GM21619 (cell line): ENCODE measurements around the gene WDR41.
"Not testable (repeated sequence)": the region's sequence is repeated elsewhere in the genome, so short reads cannot be mapped to it uniquely, and the experiment has no call there.

Experiments
- ATAC-seq: cut with Tn5 transposase; IDR thresholded peaks from one replicate; pipeline ENCODE4 v1.9.1; 2021; ENCODE audit not compliant: unreplicated experiment

WDR41 gene

DNA sequence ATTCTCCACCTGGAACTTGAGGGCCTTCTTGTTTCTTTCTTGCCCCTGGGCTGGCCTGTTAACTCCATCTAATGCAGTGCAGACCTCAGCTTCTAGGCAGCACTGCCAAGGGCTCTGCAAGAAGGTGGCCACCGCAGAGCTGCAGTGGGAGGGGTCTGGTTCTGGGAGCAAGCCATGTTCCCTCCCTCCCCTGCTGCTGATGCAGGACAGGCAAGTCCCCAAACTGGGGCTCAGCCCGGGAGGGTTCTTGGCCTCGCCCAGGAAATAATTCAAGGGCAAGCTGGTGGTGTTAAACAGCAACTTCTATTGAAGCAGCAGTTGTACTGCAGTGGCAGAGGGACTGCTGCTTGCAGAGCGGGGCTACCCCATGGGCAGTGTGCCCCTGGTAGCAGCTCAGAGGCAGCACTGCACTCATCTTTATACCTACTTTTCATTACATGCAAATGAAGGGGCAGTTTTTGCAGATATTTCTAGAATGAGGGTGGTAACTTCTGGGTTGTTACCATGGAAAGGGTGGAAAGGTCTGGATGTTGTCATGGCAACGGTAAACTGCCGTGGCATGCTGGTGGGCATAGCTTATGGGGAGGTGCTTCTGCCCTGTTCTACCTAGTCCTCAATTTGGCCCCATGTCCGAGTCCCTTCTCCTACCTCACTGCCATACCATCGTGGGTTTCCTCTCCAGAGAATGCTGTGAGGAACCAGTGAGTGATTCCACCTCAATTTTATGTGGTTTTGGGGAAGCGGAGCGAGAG, 82.1 kb downstream of the WDR41 start:
- no peak for ATAC-seq

DNA sequence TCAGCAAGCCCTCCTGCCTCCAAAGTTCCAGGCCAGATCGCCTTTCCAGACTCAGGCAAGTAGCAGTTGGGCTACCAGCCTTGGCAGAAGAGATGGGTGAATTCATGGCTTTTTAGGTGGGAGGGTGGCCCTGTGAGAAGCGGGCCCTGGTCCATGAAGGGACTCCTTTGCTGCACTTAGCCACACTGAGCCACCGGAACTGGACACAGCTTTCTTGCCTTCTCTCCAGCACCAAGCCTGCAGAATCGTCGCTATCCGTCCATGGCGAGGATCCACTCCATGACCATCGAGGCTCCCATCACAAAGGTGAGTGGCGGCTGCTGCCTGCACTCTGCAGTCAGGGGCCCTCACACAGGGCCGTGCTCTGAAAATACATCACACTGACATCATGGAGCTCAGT, 85.0 kb downstream of the WDR41 start:
- no peak for ATAC-seq

DNA sequence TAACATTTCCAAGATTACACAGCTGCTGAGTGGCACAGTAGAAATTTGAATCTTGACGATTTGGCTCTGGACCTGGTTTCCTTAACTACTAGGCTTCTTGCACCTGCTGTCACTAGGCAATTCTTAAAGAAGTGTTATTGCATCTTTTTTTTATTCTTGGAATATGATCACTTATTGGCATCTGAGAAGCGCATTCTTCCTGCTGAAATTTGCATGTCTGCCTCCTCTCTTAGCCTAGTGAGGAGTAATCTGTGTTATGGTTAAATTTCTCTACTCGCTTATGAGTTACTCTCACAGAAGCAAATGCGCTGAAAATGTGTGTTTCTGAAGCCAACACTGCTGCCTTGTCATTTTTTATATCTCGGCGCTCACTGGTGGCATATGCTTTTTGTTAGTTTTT, 89.3 kb downstream of the WDR41 start:
- ATAC-seq = no peak

DNA sequence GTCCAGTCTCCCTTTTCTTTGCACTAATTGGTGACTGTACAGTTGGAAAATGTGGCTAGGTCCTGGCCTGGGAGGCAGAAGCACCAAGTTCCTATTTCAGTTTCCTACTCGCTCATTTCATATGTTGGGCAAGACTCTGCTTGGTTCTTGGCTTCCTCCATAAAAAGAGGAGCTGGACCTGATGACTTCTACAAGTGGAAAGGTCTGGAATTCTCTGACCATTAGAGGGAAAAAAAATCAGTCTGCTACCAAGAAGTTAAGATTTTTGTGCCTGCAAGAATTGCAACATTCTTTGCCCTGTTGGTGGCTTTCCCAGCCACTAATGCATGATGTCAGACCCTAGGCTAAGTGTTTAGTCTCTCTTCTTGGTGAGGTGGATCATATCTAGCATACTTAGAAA, 91.5 kb downstream of the WDR41 start:
- no peak for ATAC-seq

DNA sequence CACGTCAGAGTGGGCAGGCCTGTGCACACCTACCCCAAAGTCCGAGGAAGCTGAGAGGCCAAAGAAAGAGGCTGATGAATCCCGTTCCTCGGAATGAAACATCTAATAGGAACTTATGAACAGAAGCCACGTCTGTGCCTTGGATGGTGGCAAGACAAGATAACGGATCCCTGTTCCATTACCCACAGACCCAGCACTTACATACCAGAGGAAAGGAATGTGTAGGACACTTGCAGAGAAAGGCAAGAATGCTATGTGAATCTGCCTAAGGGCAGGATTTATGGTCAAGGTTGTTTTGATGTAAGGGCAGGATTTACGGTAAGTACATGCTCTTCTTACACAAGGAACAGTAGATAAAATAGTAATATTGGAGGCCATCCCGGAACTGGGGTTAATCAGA, 93.2 kb downstream of the WDR41 start:
- ATAC-seq = no peak

DNA sequence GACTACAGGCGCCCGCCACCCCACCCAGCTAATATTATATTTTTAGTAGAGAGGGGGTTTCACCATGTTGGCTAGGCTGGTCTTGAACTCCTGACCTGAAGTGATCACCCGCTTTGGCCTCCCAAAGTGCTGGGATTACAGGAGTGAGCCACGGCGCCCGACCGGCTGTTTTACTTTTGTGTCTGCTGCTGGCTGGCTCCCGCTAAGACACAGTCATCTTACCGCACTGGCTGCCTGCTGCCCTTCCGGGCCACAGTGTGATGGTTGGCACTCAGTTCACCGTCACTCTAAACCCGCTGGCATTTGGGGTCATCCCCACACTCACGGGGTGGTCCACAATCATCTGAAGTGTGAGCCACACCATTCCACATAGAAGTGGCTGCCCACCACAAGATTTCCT, 93.7 kb downstream of the WDR41 start:
- no peak for ATAC-seq

DNA sequence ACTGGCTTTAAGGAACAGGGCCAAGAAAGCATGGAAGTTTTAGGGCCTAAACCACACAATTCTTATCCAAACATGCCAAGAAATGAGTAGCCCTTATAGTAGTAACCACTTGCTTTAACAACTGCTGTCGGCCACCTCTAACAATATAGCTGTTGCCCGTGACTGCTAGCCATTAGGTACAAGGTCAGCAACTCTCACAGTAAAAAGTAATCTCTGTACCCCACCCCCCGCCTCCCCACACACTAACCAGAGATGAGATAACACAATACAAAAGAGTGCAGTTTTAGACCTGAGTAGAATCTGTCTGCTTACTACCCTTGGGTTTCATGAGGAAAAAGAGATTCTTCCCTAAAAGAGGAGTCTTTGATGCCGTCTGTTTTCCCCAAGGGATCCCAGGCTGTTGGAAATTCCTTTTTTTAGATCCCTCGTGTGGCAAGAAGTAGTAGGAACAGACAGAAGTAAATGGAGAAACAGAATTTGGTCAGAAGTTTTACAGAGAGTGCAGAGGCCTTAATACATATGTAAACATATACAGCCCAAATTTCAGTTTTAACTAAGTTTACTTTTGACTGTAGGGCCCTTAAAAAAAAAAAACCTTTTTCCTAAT, 94.3 kb downstream of the WDR41 start:
- ATAC-seq = no peak

DNA sequence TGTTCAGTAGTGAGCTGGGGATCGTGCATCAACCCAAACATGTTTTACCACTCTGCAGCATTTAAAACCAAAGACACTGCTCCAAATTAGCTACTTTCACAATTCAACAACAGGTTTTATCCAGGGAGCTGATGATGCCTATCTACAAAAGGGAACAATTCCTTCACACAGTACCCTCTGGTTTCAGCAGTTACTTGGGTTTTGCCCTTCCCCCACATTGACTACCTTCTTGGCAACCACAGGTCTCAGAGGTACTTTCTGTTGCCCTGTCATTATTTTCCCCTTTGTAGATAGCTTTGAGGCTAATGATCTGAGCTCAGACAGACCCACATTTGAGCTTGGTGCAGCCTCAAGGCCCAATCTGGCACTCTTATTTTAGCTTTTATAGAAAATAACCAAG, 96.1 kb downstream of the WDR41 start:
- ATAC-seq = no peak

DNA sequence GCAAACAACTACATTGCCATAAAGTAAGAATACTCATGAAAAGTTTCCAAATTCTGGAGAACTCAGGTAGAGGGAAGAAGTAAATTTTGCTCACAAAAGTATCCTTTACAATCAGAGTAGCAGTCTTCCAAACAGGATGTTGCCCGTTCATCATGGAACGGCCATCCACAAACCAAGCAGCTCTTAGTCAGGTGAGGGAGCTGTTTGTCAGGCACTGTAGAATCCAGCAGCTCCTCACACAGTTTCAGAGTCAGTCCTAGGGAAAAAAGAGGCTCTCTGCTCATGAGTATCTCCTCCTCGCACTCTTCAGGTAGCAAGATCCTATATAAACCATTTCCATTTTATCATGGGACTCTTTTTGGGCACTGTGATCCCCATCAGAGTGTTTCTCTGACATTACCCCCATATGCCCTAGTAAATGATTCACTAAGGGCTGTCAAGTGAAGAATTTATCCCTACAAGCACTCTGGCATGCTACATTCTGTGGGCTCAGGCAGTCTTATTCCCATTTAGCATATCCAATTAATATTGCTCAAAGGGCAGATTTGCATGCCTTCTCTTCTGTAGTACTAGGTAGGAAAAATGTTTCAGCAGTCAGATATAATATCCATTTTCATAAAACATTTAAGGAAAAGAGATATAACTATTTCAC, 97.9 kb downstream of the WDR41 start:
- ATAC-seq = no peak

DNA sequence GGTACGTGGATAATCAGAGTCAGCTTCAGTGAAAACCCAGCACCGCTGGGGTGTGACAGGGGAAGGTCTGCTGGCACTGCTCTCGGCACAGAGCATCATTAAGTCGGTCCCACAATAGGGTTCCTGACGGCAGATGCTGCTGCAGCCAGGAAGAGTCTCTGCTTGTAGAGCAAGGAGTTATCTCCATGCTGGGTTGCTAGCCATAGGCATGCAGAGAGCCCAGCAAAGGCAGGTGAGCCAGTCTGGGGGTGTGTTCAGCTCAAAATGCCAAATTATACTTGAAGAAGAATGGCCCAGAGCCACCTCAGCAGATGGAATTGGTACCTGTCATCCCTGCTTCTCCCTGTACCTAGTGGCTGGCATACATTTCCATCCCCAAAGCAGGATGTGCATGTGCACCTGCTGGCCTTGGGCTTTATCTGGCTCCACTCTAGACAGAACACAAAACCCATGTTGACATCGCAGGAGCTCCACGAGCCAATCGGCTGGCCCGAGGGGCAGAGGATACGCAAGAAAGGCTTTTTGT, 100.8 kb downstream of the WDR41 start:
- no peak for ATAC-seq

DNA sequence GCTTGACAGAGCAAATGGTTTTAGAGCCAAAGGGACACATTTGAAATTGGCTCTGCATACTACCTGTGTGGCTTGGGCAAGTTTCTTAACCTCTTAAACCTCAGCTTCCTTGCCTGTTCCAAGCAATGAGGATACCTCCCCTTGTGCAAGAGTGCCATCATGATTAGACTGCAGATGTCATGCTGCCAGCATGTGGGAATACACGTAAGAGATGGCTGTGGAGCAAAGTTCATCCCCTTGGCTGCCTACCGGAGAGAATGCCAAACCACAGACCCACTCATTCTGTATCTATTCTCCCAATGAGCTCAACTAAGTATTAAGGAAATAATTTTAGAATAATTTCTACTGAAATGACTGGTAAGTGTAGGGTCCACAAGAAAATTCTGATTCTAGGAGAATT, 101.3 kb downstream of the WDR41 start:
- ATAC-seq = no peak

DNA sequence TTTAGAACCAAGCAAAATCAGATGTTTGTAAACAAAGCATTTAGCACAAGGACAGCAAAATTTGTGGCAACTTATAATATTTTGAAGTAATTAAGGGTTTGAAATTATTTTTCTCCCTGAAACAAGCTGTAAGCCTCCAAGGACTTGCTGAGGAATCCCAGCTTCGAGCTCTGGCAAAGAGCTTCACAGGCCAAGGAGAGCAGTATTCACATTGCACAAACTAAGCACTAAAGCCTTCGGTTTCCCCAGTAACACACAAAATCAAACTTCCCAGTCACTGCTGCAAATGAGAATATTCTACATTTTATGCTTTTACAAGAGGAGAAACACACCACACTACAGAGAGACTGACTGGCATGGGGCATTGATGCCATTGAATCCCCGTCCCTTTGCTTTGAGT, 101.9 kb downstream of the WDR41 start:
- no peak for ATAC-seq

DNA sequence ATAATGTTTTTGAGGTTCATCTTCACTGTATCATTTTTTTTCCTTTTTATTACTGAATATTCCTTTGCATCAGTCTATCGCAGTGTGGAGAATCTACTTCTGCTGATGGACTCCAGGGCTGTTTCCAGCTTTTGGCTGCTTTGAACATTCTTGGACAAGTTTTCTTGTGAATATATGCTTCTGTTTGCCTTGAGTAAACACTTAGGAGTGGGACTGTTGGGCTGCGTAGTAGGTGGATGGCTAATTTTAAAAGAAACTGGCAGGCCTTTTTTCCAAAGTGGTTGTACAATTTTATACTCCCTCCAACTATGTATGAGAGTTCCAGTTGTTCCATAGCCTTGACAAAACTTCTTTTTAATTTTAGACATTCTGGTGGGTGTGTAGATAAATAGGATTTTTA, 102.4 kb downstream of the WDR41 start:
- ATAC-seq = no peak

DNA sequence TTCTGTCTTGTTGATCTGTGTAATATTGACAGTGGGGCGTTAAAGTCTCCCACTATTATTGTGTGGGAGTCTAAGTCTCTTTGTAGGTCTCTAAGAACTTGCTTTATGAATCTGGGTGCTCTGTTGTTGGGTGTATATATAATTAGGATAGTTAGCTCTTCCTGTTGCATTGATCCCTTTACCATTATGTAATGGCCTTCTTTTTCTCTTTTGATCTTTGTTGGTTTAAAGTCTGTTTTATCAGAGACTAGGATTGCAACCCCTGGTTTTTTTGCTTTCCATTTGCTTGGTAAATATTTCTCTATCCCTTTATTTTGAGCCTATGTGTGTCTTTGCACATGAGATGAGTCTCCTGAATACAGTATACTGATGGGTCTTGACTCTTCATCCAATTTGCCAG, 105.8 kb downstream of the WDR41 start:
- ATAC-seq = not testable (repeated sequence)

DNA sequence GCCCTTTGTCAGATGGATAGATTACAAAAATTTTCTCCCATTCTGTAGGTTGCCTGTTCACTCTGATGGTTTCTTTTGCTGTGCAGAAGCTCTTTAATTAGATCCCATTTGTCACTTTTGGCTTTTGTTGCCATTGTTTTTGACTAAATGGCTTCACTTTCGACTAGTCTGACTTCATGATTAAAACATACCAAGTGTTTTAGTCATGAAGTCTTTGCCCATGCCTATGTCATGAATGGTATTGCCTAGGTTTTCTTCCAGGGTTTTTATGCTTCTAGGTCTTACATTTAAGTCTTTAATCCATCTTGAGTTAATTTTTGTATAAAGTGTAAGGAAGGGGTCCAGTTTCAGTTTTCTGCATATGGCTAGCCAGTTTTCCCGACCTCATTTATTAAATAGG, 108.8 kb downstream of the WDR41 start:
- not testable (repeated sequence) for ATAC-seq
